Neural cell (in vitro differentiated cells): Measurements from ENCODE around the gene DCXR. TPM values are rescaled to one million over a fixed set of nuclear protein-coding genes. Genes with fewer than 3 reads are reported as not detected.

Source experiments
- H2AFZ ChIP-seq: fragments of 200-600, 300-800 bp; sonication (generic), shearing (Covaris generic); 2 replicates; pipeline ENCODE4 v1.6.0; 2014; ENCODE audit warnings: low read depth, mild to moderate bottlenecking, antibody characterized with exemption, low read length, moderate library complexity
- H3F3A ChIP-seq: fragments of 200-600 bp; shearing (Covaris generic); 2 replicates; pipeline ENCODE4 v1.6.1; 2016; ENCODE audit warnings: mild to moderate bottlenecking, moderate library complexity, mixed read lengths, antibody characterized with exemption, low read length; ENCODE audit not compliant: insufficient read depth, poor library complexity, severe bottlenecking
- H3K27ac ChIP-seq: fragments of 200-600, 300-800 bp; sonication (generic), shearing (Covaris generic); 2 replicates; pipeline ENCODE4 v1.5.1; 2014; ENCODE audit warnings: mild to moderate bottlenecking, low read length, moderate library complexity
- H3K27me3 ChIP-seq: fragments of 300-800, 200-600 bp; sonication (generic), shearing (Covaris generic); 2 replicates; pipeline ENCODE4 v1.6.0; 2014; ENCODE audit warnings: mild to moderate bottlenecking, low read depth, low read length, moderate library complexity; ENCODE audit not compliant: insufficient read depth
- H3K36me3 ChIP-seq: fragments of 300-800, 200-600 bp; sonication (generic), shearing (Covaris generic); 2 replicates; pipeline ENCODE4 v1.5.1; 2014; ENCODE audit warnings: mild to moderate bottlenecking, antibody characterized with exemption, low read length, moderate library complexity; ENCODE audit not compliant: insufficient read depth
- H3K4me2 ChIP-seq: fragments of 300-800, 200-600 bp; sonication (generic), shearing (Covaris generic); 2 replicates; pipeline ENCODE4 v1.6.0; 2014; ENCODE audit warnings: mild to moderate bottlenecking, low read length
- H3K4me3 ChIP-seq: fragments of 300-800, 200-600 bp; sonication (generic), shearing (Covaris generic); 2 replicates; pipeline ENCODE4 v1.5.1; 2014; ENCODE audit warnings: mild to moderate bottlenecking, low read length, moderate library complexity
- H3K79me2 ChIP-seq: fragments of 200-600 bp; shearing (Covaris generic); replicated peaks from 2 replicates; pipeline ENCODE4 v1.6.0; 2014; ENCODE audit warnings: mild to moderate bottlenecking, low read length, moderate library complexity; ENCODE audit not compliant: insufficient read depth
- H3K9ac ChIP-seq: fragments of 300-800, 200-600 bp; sonication (generic), shearing (Covaris generic); 2 replicates; pipeline ENCODE4 v1.6.1; 2016; ENCODE audit warnings: mild to moderate bottlenecking, low read length, mixed read lengths
- H3K9me2 ChIP-seq: fragments of 200-600 bp; shearing (Covaris generic); 2 replicates; pipeline ENCODE4 v1.6.1; 2016; ENCODE audit warnings: mild to moderate bottlenecking, low read length, mixed read lengths; ENCODE audit not compliant: insufficient read depth
- H3K9me3 ChIP-seq: fragments of 200-600, 300-800 bp; sonication (generic), shearing (Covaris generic); 2 replicates; pipeline ENCODE4 v1.6.1; 2016; ENCODE audit warnings: mild to moderate bottlenecking, mixed run types, low read length, moderate library complexity, mixed read lengths
- H4K20me1 ChIP-seq: fragments of 200-600 bp; shearing (Covaris generic); 2 replicates; pipeline ENCODE4 v1.6.1; 2016; ENCODE audit warnings: mild to moderate bottlenecking, mixed run types; ENCODE audit not compliant: insufficient read depth
- CTCF ChIP-seq: fragments of 450-650 bp; IDR thresholded peaks from 2 replicates; pipeline ENCODE4 v1.5.1; 2014; ENCODE audit warnings: antibody characterized with exemption, mild to moderate bottlenecking, moderate library complexity; ENCODE audit not compliant: poor library complexity, severe bottlenecking
- EP300 ChIP-seq: fragments of 450-650 bp; conservative IDR thresholded peaks from 2 replicates; pipeline ENCODE4 v1.6.1; 2014; ENCODE audit warnings: antibody characterized with exemption, mild to moderate bottlenecking, moderate library complexity; ENCODE audit not compliant: poor library complexity, severe bottlenecking
- EZH2 ChIP-seq: fragments of 200-600, 300-800 bp; shearing (Covaris generic), sonication (generic); IDR thresholded peaks from 2 replicates; pipeline ENCODE4 v1.6.1; 2014; ENCODE audit warnings: antibody characterized with exemption, low read length, borderline replicate concordance, mild to moderate bottlenecking; ENCODE audit not compliant: insufficient read depth, poor library complexity, severe bottlenecking
- MXI1 ChIP-seq: fragments of 450-650 bp; conservative IDR thresholded peaks from 2 replicates; pipeline ENCODE4 v1.6.1; 2014; ENCODE audit warnings: antibody characterized with exemption, mild to moderate bottlenecking; ENCODE audit not compliant: poor library complexity, severe bottlenecking
- POLR2AphosphoS5 ChIP-seq: IDR thresholded peaks from 2 replicates; pipeline ENCODE4 v1.6.1; 2012
- RAD21 ChIP-seq: fragments of 450-650 bp; conservative IDR thresholded peaks from 2 replicates; pipeline ENCODE4 v1.6.1; 2014; ENCODE audit warnings: antibody characterized with exemption, mild to moderate bottlenecking, moderate library complexity
- SMC3 ChIP-seq: fragments of 450-650 bp; conservative IDR thresholded peaks from 2 replicates; pipeline ENCODE4 v1.6.1; 2014; ENCODE audit warnings: antibody characterized with exemption, mild to moderate bottlenecking, moderate library complexity; ENCODE audit not compliant: poor library complexity
- TAF1 ChIP-seq: IDR thresholded peaks from 2 replicates; pipeline ENCODE4 v1.6.1; 2012; ENCODE audit warnings: low read depth
- polyA plus RNA-seq: library from polyadenylated mRNA; depleted of rRNA; stranded (reverse); fragments of >200 nt; gene quantifications from 2 replicates; pipeline ENCODE4 v1.2.3, GENCODE V29; 2014
- TF ChIP-seq, protein P1 (sequence below): IDR thresholded peaks from 2 replicates; pipeline ENCODE4 v1.6.1; 2012; ENCODE audit warnings: borderline replicate concordance

Gene DCXR
- polyA plus RNA-seq, 1 donor from 2014 or later: 129 TPM

GRCh38 chr17:82082456-82082855, 45.0 kb upstream of the DCXR start:
- Histone ChIP-seq H3K9ac (no peak overlapping the region), H4K20me1 (no peaks in the 10 kb centered on the region), H3K9me3 (no peaks in the 10 kb centered on the region), H3F3A (no peaks in the 10 kb centered on the region), H3K79me2 (no peaks in the 10 kb centered on the region), H3K4me2 (no peak overlapping the region), H3K27ac (no peak overlapping the region), H3K4me3 (no peak overlapping the region), H3K9me2 (no peaks in the 10 kb centered on the region), H3K36me3 (no peaks in the 10 kb centered on the region), H3K27me3 (no peaks in the 10 kb centered on the region), H2AFZ (no peak overlapping the region)
- TF ChIP-seq SMC3 (no peak), MXI1 (no peak), TAF1 (no peak), RAD21 (no peak)
- TF ChIP-seq, protein P1, sequence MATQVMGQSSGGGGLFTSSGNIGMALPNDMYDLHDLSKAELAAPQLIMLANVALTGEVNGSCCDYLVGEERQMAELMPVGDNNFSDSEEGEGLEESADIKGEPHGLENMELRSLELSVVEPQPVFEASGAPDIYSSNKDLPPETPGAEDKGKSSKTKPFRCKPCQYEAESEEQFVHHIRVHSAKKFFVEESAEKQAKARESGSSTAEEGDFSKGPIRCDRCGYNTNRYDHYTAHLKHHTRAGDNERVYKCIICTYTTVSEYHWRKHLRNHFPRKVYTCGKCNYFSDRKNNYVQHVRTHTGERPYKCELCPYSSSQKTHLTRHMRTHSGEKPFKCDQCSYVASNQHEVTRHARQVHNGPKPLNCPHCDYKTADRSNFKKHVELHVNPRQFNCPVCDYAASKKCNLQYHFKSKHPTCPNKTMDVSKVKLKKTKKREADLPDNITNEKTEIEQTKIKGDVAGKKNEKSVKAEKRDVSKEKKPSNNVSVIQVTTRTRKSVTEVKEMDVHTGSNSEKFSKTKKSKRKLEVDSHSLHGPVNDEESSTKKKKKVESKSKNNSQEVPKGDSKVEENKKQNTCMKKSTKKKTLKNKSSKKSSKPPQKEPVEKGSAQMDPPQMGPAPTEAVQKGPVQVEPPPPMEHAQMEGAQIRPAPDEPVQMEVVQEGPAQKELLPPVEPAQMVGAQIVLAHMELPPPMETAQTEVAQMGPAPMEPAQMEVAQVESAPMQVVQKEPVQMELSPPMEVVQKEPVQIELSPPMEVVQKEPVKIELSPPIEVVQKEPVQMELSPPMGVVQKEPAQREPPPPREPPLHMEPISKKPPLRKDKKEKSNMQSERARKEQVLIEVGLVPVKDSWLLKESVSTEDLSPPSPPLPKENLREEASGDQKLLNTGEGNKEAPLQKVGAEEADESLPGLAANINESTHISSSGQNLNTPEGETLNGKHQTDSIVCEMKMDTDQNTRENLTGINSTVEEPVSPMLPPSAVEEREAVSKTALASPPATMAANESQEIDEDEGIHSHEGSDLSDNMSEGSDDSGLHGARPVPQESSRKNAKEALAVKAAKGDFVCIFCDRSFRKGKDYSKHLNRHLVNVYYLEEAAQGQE: no peak

DNA sequence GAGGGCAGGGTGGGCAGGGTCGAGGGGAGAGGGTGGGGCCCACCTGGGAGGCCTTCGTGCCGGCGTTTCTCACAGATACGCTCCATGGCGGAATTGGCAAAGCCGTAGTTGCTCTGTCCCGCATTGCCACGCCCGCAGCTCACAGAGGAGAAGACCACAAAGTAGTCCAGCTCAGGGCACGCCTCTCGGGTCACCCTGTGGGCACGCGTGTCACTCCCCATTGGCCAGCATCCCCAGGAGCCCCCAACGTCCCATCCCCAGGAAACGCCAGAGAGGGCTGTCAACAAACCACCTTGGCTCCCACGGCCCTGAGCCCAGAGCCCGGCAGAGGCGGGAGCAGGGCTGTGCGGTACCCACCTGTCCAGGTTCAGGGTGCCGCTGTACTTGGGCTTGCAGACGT, 44.5 kb upstream of the DCXR start:
- H3K9ac ChIP-seq: no peak overlapping the region
- no peak overlapping the region for H2AFZ ChIP-seq
- H3K36me3 ChIP-seq: no peaks in the 10 kb centered on the region
- no peaks in the 10 kb centered on the region for H3F3A ChIP-seq
- H3K9me2 ChIP-seq: no peaks in the 10 kb centered on the region
- no peaks in the 10 kb centered on the region for H4K20me1 ChIP-seq
- TF ChIP-seq MXI1 (no peak), SMC3 (no peak), TAF1 (no peak), EP300 (no peak), CTCF (no peak), RAD21 (no peak), EZH2 (no peak), POLR2AphosphoS5 (no peak)
- TF ChIP-seq, protein P1: no peak
- no peak overlapping the region for H3K27ac ChIP-seq
- H3K79me2 ChIP-seq: no peaks in the 10 kb centered on the region
- H3K27me3 ChIP-seq: no peaks in the 10 kb centered on the region
- no peak overlapping the region for H3K4me3 ChIP-seq
- no peak overlapping the region for H3K4me2 ChIP-seq
- no peaks in the 10 kb centered on the region for H3K9me3 ChIP-seq
